Iris pigment epithelial cell (primary cell): ENCODE results near the gene SCAPER.
"Not testable (repeated sequence)": the region's sequence is repeated elsewhere in the genome, so short reads cannot be mapped to it uniquely, and the experiment has no call there.

Experiments
- DNase-seq: peaks from one replicate; pipeline ENCODE4 v3.0.0-alpha.2; 2011; ENCODE audit warnings: low read depth

SCAPER gene

DNA sequence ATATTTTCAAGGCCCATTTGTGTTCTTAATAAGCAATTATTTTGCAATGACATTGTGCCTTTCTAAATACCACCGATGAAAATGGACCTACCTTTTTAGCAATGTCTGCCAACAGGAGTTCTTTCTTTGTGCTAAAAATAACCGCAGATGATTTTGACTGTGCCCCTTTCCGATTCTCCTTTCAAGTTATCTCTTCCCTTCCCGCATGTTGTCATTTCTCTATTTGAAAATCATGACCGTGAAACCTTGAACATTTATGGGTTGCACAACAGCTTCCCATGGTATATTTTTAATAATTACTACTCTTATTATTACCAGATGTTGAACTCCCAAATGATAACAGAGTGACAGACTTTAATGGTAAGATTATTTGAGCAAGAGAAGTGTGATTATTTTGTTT is 583.5 kb downstream of the SCAPER start:
- DNase-seq: no peak

- no peak for DNase-seq
These were observed 584.0 kb downstream of the SCAPER start for GRCh38 chr15:76321171-76321570.

DNA sequence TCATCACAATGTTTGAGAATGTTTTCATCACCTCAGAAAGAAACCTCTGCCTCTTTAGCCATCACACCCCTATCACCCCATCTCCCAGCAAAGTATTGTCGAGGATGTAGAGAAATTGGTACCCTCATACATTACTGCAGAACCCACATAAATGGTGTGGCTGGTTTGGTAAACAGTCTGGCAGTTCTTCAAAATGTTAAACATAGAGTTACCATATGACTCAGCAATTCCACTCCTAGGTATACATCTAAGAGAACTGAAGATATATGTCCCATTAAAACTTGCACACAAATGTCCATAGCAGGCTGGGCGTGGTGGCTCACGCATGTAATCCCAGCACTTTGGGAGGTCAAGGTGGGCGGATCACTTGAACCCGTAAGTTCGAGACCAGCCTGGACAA is 585.1 kb downstream of the SCAPER start:
- no peak for DNase-seq

DNA sequence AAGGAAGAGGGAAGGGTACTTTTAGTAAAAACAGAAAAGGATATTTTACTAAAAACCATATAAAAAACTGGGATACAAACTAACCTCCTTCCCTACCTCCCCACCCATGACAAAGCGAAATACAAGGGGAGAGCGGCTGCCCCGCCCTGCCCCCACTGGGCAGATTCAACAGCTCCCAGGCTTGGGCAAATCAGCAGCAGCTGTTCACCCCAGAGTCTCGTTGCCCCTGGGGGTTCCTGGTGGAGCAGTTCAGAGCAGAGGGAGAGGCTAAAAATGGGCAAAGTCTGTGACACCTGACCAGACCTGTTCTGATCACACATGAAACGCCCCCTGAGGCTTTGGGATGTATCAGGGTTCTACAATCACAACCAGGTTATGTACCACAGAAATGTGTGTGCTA is 591.4 kb downstream of the SCAPER start:
- no peak for DNase-seq

DNA sequence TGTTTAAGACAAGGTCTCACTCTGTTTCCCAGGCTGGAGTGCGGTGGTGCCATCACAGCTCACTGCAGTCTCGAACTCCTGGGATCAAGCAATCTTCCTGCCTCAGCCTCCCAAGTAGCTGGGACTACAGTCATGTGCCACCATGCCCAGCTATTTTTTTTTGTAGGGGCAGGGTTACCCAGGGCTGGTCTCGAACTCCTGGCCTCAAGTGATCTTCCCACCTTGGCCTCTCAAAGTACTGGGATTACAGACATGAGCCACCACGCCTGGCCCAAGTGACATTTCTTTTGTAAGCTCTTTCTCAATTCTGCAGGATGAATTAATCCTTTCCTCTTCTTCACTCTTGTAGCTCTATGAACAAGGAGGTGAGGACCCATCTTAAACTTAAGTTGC is 592.0 kb downstream of the SCAPER start:
- not testable (repeated sequence) for DNase-seq

DNA sequence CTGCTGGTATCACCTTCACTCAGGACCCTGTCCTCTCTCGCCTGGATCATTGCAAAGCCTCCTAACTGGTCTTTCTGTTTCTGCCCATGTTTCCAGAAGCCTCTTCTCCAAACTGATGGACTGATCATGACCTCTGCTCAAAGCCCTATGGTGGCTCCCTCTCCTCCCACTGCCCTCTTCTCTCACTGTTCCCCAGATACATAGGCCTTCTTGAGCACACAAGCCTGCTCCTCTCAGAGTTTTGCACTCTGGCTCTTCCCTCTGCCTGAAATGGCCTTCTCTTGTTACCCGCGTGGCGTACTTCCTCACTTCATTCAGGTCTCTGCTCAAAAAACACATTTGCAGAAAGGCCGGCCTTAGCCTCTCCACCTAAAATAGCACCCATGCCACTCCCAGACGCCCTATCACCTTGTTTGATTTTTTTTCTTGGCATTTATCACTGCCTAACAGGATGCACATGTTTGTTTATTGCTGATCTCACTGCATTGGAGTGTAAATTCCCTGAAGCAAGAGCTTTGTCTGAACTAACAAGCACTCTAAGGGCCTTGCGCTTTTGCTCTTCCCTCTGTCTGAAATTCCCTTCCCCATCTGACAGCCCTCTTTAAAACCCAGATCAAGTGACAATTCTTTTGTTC is 592.5 kb downstream of the SCAPER start:
- no peak for DNase-seq

DNA sequence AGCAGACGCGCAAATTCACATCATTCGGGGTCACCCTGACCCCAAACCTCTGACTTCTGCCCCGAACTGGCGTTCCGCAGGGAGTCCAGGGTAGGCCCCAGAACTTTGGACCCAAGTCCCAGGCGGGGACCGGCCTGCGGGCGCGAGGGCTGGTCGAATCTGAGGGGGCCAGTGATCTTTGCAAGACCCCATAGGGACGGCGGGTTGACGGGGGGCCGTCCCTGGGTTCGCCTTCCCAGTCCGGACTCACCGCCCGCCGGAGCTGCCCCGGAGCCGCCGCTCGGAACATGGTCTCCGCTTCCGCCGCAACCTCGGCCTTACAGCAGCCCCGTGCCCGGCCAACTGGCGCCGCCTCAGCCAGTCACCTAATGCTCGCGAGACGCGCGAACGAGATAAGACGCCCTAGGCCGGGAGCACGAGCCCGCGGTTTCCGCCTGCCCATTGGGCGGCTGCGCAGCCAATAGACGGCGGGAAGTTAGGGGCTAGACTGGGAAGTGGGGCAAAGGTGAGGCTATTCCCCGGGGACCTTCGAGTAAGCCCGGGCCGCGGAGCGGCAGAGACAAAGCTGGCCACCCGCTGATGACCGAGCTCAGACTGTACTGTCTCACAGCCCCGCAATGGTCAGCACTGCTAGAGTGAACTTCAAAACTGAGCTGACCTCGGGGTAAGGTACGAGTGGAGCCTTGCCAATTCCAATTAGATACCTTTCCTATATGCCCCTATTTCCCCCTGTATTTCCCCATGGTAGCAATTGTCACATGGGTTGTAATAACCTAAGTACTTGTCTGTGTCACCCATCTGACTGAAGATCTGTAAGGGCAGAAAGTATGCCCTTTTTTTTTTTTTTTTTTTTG is 593.8 kb downstream of the SCAPER start, which contains the start of gene ETFA:
Gene ETFA (minus strand): TSS at position 370 of the 854 bp plus-strand sequence. CDS start 81 bp downstream, at position 289.
- DNase-seq: peak; percentile 95

DNA sequence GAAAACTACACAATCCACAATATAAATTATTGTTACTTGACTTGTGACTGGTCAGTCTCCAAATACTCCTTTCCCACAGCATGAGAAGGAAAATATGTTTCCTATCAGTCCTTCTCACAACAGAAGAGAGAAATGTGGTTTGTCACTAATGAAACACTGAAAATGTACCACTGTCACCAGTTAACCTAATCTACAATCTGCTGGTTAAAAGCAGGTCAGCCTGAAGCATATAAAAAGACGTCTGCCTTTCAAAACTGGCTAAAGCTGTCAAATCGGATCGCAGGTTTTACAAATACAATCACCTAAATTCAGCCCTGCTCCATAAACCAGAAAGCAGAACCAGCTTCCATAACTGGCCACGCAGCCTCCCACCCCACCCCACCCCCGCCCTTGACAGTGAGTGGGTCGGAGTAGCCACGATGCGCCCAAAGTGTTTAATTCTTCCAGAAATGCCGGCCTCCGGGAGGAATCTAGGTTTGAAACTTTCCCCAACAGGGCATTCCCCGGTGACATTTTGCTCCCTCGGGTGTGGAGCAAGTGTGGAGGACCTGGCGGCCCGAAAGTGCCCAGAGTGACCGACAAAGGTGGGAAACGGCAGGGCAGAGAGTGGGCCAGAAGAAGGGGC is 594.6 kb downstream of the SCAPER start:
- no peak for DNase-seq

GRCh38 chr15:76309601-76310330 is 595.4 kb downstream of the SCAPER start:
- DNase-seq: peak; percentile 42

DNA sequence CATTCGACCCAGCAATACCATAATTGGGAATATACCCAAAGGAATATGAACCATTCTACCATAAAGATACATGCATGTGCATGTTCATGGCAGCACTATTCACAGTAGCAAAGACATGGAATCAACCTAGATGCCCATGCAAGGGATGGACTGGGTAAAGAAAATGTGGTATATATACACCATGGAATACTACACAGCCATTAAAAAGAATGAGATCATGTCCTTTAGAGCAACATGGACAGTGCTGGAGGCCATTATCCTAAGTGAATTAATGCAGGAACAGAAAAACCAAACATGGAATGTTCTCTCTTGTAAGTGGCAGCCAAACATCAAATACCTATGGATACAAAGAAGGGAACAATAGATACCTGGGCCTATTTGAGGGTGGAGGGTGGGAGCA is 601.2 kb downstream of the SCAPER start:
- DNase-seq: no peak

- DNase-seq: no peak
These were observed 605.4 kb downstream of the SCAPER start for GRCh38 chr15:76299786-76300185.

- no peak for DNase-seq
These were observed 606.2 kb downstream of the SCAPER start for GRCh38 chr15:76298986-76299385.

- not testable (repeated sequence) for DNase-seq
These were observed 607.2 kb downstream of the SCAPER start for GRCh38 chr15:76297951-76298350.
